Measurements from ENCODE around the gene ADM2. TPM values are rescaled to one million over a fixed set of nuclear protein-coding genes. Genes with fewer than 3 reads are reported as not detected.

Gene ADM2
- total RNA-seq, 2 donors from 2014 or later: 0.08 TPM; not detected in 1

DNA sequence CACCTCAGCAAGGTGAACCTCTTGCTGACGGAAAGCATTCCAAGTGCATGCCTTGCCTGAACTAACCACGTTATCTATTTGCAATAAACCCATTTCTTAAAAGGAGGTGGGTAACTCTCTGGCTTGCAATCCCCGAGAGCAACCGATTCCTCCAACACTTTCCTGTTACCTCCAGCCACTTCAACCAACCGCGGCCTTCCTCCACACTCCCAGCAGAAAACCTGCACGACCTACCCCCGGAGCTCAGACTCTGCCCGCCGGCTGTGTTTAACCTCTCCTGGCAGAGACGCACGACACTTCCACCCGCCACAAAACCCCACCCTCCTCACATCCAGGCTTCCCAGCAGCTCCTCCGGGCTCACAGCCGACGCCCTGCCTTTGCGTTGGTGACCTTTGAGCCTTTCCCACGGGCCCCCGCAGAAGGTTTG, 43.3 kb downstream of the ADM2 start:
- Histone ChIP-seq H3K27me3 (no peaks in the 10 kb centered on the region), H3K36me3 (peaks cover 40% of the 10 kb centered on the region), H3K27ac (peak overlapping the region; percentile 86 to 89), H3K4me1 (peaks cover 0 to 38% of the 10 kb centered on the region in 2 donors), H3K4me3 (peak overlapping the region; percentile 64 to 85), H3K9me3 (no peaks in the 10 kb centered on the region)
- TF ChIP-seq CTCF (IDR thresholded peaks at IDR 0.05): no peak
- DNase-seq (ENCODE audit: low spot score): no peak

- peak within 1 kb of the TSS; percentile 86 to 89 for H3K27ac ChIP-seq
- no peaks in the 10 kb centered on the region for H3K9me3 ChIP-seq
- peaks cover 34% of the 10 kb centered on the region for H3K36me3 ChIP-seq
- H3K4me3 ChIP-seq: peak within 1 kb of the TSS; percentile 64 to 85
- no peaks in the 10 kb centered on the region for H3K27me3 ChIP-seq
- H3K4me1 ChIP-seq: peaks cover 0 to 43% of the 10 kb centered on the region in 2 donors
- TF ChIP-seq CTCF (IDR thresholded peaks at IDR 0.05): peak in 1 of 2 donors; percentile 15
- DNase-seq (ENCODE audit: low spot score): peak; percentile 96
Measured at GRCh38 chr22:50525104-50525857, 43.9 kb downstream of the ADM2 start, which contains the start of gene SCO2. Gene SCO2 (minus strand): TSS chr22:50525598. CDS start chr22:50524411, 1,187 bp downstream.

- no peaks in the 10 kb centered on the region for H3K9me3 ChIP-seq
- H3K36me3 ChIP-seq: peaks cover 32% of the 10 kb centered on the region
- peak overlapping the region; percentile 64 to 85 for H3K4me3 ChIP-seq
- H3K27ac ChIP-seq: peak overlapping the region; percentile 86 to 89
- TF ChIP-seq CTCF (IDR thresholded peaks at IDR 0.05): no peak
- peaks cover 0 to 48% of the 10 kb centered on the region in 2 donors for H3K4me1 ChIP-seq
- no peaks in the 10 kb centered on the region for H3K27me3 ChIP-seq
- no peak for DNase-seq (ENCODE audit: low spot score)
Measured at GRCh38 chr22:50525858-50526107, 44.4 kb downstream of the ADM2 start.

GRCh38 chr22:50526108-50526833, 44.9 kb downstream of the ADM2 start:
- H3K36me3 ChIP-seq: peaks cover 27% of the 10 kb centered on the region
- H3K27me3 ChIP-seq: peaks cover 0 to 4% of the 10 kb centered on the region in 2 donors
- H3K9me3 ChIP-seq: no peaks in the 10 kb centered on the region
- peak; percentile 64 to 76 for TF ChIP-seq CTCF (IDR thresholded peaks at IDR 0.05)
- H3K4me1 ChIP-seq: peaks cover 0 to 52% of the 10 kb centered on the region in 2 donors
- peak overlapping the region; percentile 86 to 89 for H3K27ac ChIP-seq
- peak overlapping the region; percentile 64 to 85 for H3K4me3 ChIP-seq
- peak; percentile 72 for DNase-seq (ENCODE audit: low spot score)

DNA sequence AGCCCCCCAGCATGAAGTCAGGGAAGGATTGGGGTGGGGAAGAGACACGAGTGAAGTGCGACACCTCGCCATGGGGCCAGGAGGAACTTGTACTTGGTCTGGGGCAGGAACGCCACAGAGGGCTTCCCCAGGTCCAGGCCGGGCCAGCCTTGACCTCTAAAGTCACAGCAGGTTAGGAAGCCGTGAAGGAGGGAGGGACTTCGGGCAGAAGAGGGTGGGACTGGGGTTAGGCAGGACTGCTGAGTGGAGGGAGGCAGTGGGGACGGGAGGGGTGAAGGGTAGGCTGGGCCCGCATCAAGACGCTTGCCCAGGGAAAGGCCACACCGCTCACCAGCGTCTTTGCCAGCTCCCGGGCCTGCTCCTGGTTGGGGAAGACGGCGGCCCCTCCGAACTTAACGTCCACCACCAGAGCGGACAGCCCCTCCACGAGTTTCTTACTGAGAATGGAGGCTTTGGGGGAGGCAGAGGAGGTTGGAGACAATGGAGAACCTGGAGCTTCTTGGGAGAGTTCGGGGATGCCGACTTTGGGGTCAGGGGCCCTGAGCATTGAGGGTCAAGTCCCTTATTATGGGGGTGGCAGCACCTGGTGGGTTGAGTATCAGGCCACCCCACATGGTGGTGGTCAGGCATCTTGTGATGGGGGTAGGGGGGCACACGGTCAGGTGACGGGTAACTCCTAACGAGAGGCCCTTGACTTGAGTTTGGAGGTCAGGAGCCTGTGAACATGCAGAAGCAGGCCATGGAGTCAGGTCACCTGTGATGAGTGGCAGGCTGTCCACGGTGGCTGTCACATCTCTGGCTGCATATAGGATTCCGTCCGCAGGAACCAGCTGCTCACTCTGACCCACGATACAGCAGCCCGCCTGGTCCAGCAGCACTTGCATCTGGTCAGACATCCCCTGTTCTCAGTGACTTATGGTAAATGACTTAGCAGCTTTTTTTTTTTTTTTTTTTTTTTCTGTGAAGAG, 45.8 kb downstream of the ADM2 start:
- peaks cover 0 to 61% of the 10 kb centered on the region in 2 donors for H3K4me1 ChIP-seq
- TF ChIP-seq CTCF (IDR thresholded peaks at IDR 0.05): no peak
- DNase-seq (ENCODE audit: low spot score): peak; percentile 77

More for the DNA sequence above, 45.8 kb downstream of the ADM2 start:
- Histone ChIP-seq H3K9me3 (no peaks in the 10 kb centered on the region), H3K27me3 (peaks cover 0 to 7% of the 10 kb centered on the region in 2 donors), H3K36me3 (peaks cover 20% of the 10 kb centered on the region), H3K27ac (peak overlapping the region; percentile 86 to 89), H3K4me3 (peak overlapping the region; percentile 64 to 85)

All from right atrium auricular region (tissue), 2 donors.